ENCODE measurements around the gene ZBTB37. TPM values are rescaled to one million over a fixed set of nuclear protein-coding genes. Genes with fewer than 3 reads are reported as not detected.
A peak's percentile ranks its signal among the peaks of the same experiment; 100 is the strongest.
"Not testable (repeated sequence)": the region's sequence is repeated elsewhere in the genome, so short reads cannot be mapped to it uniquely, and the experiment has no call there.

Gene ZBTB37
- total RNA-seq (2014; rRNA removed; shearing (Covaris generic)): 6.1 and 10.2 TPM in 2 replicates

- peaks cover 32% of the 10 kb centered on the region for H3K36me3 ChIP-seq (replicated peaks; ENCODE audit: control insufficient read depth, insufficient read depth, low read length)
- peak; percentile 98 for DNase-seq
- H3K27me3 ChIP-seq (ENCODE audit: control insufficient read depth, insufficient read depth, low read length): no peaks in the 10 kb centered on the region
- peak within 1 kb of the TSS; percentile 97 for H3K4me3 ChIP-seq (ENCODE audit: insufficient read depth, low read depth, low read length)
Observed at GRCh38 chr1:173868266-173869020, at the start of gene ZBTB37. Gene ZBTB37, plus strand, starts transcription at chr1:173868380. Its CDS starts 1,846 bp downstream, at chr1:173870226.

- no peaks in the 10 kb centered on the region for H3K27me3 ChIP-seq (ENCODE audit: control insufficient read depth, insufficient read depth, low read length)
- no peak overlapping the region for H3K4me3 ChIP-seq (ENCODE audit: insufficient read depth, low read depth, low read length)
- H3K36me3 ChIP-seq (replicated peaks; ENCODE audit: control insufficient read depth, insufficient read depth, low read length): no peaks in the 10 kb centered on the region; the same call in 1 of the 2 replicates
- no peak for DNase-seq
Observed at GRCh38 chr1:173818459-173818858, 49.7 kb upstream of the ZBTB37 start.

GRCh38 chr1:173821680-173822079 is 46.5 kb upstream of the ZBTB37 start:
- Histone ChIP-seq H3K27me3 (ENCODE audit: control insufficient read depth, insufficient read depth, low read length) (no peaks in the 10 kb centered on the region), H3K4me3 (ENCODE audit: insufficient read depth, low read depth, low read length) (no peak overlapping the region), H3K36me3 (replicated peaks; ENCODE audit: control insufficient read depth, insufficient read depth, low read length) (no peaks in the 10 kb centered on the region; the same call in 1 of the 2 replicates)
- no peak for DNase-seq

GRCh38 chr1:173823781-173824314 is 44.3 kb upstream of the ZBTB37 start:
- Histone ChIP-seq H3K36me3 (replicated peaks; ENCODE audit: control insufficient read depth, insufficient read depth, low read length) (no peaks in the 10 kb centered on the region; the same call in 1 of the 2 replicates), H3K27me3 (ENCODE audit: control insufficient read depth, insufficient read depth, low read length) (no peaks in the 10 kb centered on the region), H3K4me3 (ENCODE audit: insufficient read depth, low read depth, low read length) (peak overlapping the region; percentile 74)
- no peak for DNase-seq

- Histone ChIP-seq H3K36me3 (replicated peaks; ENCODE audit: control insufficient read depth, insufficient read depth, low read length) (no peaks in the 10 kb centered on the region; the same call in 1 of the 2 replicates), H3K27me3 (ENCODE audit: control insufficient read depth, insufficient read depth, low read length) (no peaks in the 10 kb centered on the region), H3K4me3 (ENCODE audit: insufficient read depth, low read depth, low read length) (peak within 1 kb of the TSS; percentile 74)
- DNase-seq: peak; percentile 86
Observed at GRCh38 chr1:173824315-173825081, 43.7 kb upstream of the ZBTB37 start, which contains the start of the genes CENPL and DARS2. Gene CENPL, minus strand, starts transcription at chr1:173824883. Its CDS starts 13,584 bp downstream, at chr1:173811299. Gene DARS2, plus strand, starts transcription at chr1:173824673. Its CDS starts 557 bp downstream, at chr1:173825230.

- Histone ChIP-seq H3K36me3 (replicated peaks; ENCODE audit: control insufficient read depth, insufficient read depth, low read length) (peaks cover 6% of the 10 kb centered on the region), H3K27me3 (ENCODE audit: control insufficient read depth, insufficient read depth, low read length) (no peaks in the 10 kb centered on the region), H3K4me3 (ENCODE audit: insufficient read depth, low read depth, low read length) (no peak overlapping the region)
- no peak for DNase-seq
Observed at GRCh38 chr1:173827611-173828010, 40.6 kb upstream of the ZBTB37 start.

GRCh38 chr1:173832748-173833147 is 35.4 kb upstream of the ZBTB37 start:
- DNase-seq: no peak
- H3K27me3 ChIP-seq (ENCODE audit: control insufficient read depth, insufficient read depth, low read length): no peaks in the 10 kb centered on the region
- no peak overlapping the region for H3K4me3 ChIP-seq (ENCODE audit: insufficient read depth, low read depth, low read length)
- peaks cover 13% of the 10 kb centered on the region for H3K36me3 ChIP-seq (replicated peaks; ENCODE audit: control insufficient read depth, insufficient read depth, low read length)

GRCh38 chr1:173852105-173852504 is 16.1 kb upstream of the ZBTB37 start:
- H3K27me3 ChIP-seq (ENCODE audit: control insufficient read depth, insufficient read depth, low read length): no peaks in the 10 kb centered on the region
- H3K36me3 ChIP-seq (replicated peaks; ENCODE audit: control insufficient read depth, insufficient read depth, low read length): peaks cover 9% of the 10 kb centered on the region
- no peak for DNase-seq
- no peak overlapping the region for H3K4me3 ChIP-seq (ENCODE audit: insufficient read depth, low read depth, low read length)

- Histone ChIP-seq H3K36me3 (replicated peaks; ENCODE audit: control insufficient read depth, insufficient read depth, low read length) (peaks cover 12% of the 10 kb centered on the region), H3K4me3 (ENCODE audit: insufficient read depth, low read depth, low read length) (no peak overlapping the region), H3K27me3 (ENCODE audit: control insufficient read depth, insufficient read depth, low read length) (no peaks in the 10 kb centered on the region)
- peak; percentile 9 for DNase-seq
Observed at GRCh38 chr1:173853074-173853473, 15.1 kb upstream of the ZBTB37 start.

- H3K36me3 ChIP-seq (replicated peaks; ENCODE audit: control insufficient read depth, insufficient read depth, low read length): peaks cover 11% of the 10 kb centered on the region
- no peak overlapping the region for H3K4me3 ChIP-seq (ENCODE audit: insufficient read depth, low read depth, low read length)
- no peak for DNase-seq
- H3K27me3 ChIP-seq (ENCODE audit: control insufficient read depth, insufficient read depth, low read length): no peaks in the 10 kb centered on the region
Observed at GRCh38 chr1:173856014-173856413, 12.2 kb upstream of the ZBTB37 start.

GRCh38 chr1:173856903-173857302 is 11.3 kb upstream of the ZBTB37 start:
- no peaks in the 10 kb centered on the region for H3K27me3 ChIP-seq (ENCODE audit: control insufficient read depth, insufficient read depth, low read length)
- peaks cover 10% of the 10 kb centered on the region for H3K36me3 ChIP-seq (replicated peaks; ENCODE audit: control insufficient read depth, insufficient read depth, low read length)
- no peak overlapping the region for H3K4me3 ChIP-seq (ENCODE audit: insufficient read depth, low read depth, low read length)
- DNase-seq: no peak

GRCh38 chr1:173857363-173857917 is 10.7 kb upstream of the ZBTB37 start:
- Histone ChIP-seq H3K4me3 (ENCODE audit: insufficient read depth, low read depth, low read length) (no peak overlapping the region), H3K36me3 (replicated peaks; ENCODE audit: control insufficient read depth, insufficient read depth, low read length) (peaks cover 10% of the 10 kb centered on the region), H3K27me3 (ENCODE audit: control insufficient read depth, insufficient read depth, low read length) (no peaks in the 10 kb centered on the region)
- DNase-seq: no peak

- not testable (repeated sequence) for H3K4me3 ChIP-seq (ENCODE audit: insufficient read depth, low read depth, low read length); DNase-seq; H3K27me3 ChIP-seq (ENCODE audit: control insufficient read depth, insufficient read depth, low read length)
- H3K36me3 ChIP-seq (replicated peaks; ENCODE audit: control insufficient read depth, insufficient read depth, low read length): peaks cover 18% of the 10 kb centered on the region
Observed at GRCh38 chr1:173859547-173859946, 8.6 kb upstream of the ZBTB37 start.

GRCh38 chr1:173860065-173860464 is 8.1 kb upstream of the ZBTB37 start:
- no peak for DNase-seq
- no peaks in the 10 kb centered on the region for H3K27me3 ChIP-seq (ENCODE audit: control insufficient read depth, insufficient read depth, low read length)
- H3K4me3 ChIP-seq (ENCODE audit: insufficient read depth, low read depth, low read length): no peak overlapping the region
- peaks cover 20% of the 10 kb centered on the region for H3K36me3 ChIP-seq (replicated peaks; ENCODE audit: control insufficient read depth, insufficient read depth, low read length)
